ENCODE measurements around the gene MTOR.

GRCh38 chr1:11142618-11143391 is 119.5 kb downstream of the MTOR start:
- TF ChIP-seq CTCF (IDR thresholded peaks at IDR 0.05; ENCODE audit: low read length) (no peak), EZH2 (optimal IDR thresholded peaks at IDR 0.05; ENCODE audit: low read depth, low read length) (no peak), EZH2phosphoT487 (IDR thresholded peaks at IDR 0.05; ENCODE audit: low read length) (no peak)
